ENCODE measurements around the gene SORBS1. TPM values are rescaled to one million over a fixed set of nuclear protein-coding genes. Genes with fewer than 3 reads are reported as not detected.

SORBS1 gene
- total and polyA plus RNA-seq, 2 of the 13 experiments (the other 11 are each of a cell fraction or from before 2014, with no cell fraction given): 16.8 to 39.8 TPM

DNA sequence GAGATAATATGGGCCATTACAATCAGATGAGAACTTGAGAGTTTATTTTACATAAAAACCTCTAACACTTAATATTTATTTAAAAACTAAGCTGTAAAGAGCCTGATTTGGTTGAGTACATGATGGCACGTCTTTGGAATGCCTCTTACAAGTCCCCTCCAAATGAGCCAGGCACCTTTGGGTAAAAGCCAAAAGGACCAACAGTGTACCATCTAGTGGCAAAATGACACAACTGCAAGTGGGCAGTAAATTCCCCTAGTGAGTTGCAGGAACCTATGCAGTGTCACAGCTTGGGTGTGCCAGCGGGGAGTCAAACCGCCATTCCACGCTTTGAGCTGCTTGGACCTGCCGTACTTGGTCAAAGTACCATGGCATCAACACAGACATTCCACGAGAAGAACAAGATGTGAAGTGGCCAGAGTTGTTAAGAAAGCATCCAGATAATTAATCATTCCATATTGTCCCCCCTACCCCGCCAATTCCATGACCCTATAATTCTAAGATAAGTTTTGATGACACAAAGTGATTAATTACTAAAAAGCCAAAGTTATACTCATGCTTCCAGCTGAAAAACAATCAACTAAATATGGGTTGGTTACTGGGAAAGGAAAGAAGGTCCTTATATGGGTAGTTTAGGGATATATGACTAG, 115.2 kb downstream of the SORBS1 start (continued):
- TF ChIP-seq ELK4 (CRISPR knock-in tag; IDR thresholded peaks at IDR 0.05; ENCODE audit: borderline replicate concordance) (no peak), SALL2 (CRISPR knock-in tag; IDR thresholded peaks at IDR 0.05) (no peak), ZNF20 (CRISPR knock-in tag; IDR thresholded peaks at IDR 0.05) (no peak), ZNF503 (CRISPR knock-in tag; IDR thresholded peaks at IDR 0.05) (no peak), TCF7L2 (IDR thresholded peaks at IDR 0.05; ENCODE audit: low read depth, low read length) (no peak), NONO (IDR thresholded peaks at IDR 0.05) (no peak), NONO (CRISPR knock-in tag; conservative IDR thresholded peaks at IDR 0.05) (no peak), TGIF2 (CRISPR knock-in tag; IDR thresholded peaks at IDR 0.05) (0 out of 2 replicates have a peak, but pooled peaks have one; percentile 19), SALL1 (CRISPR knock-in tag; IDR thresholded peaks at IDR 0.05) (0 out of 2 replicates have a peak, but pooled peaks have one; percentile 31), MAFK (conservative IDR thresholded peaks at IDR 0.05 in 1 of 2, IDR thresholded peaks at IDR 0.05 in 1 of 2; ENCODE audit: low read length in 2 of 2) (0 out of 4 replicates have a peak, but pooled peaks of 1 of the 2 experiments have one; percentile 6), PITX1 (CRISPR knock-in tag; IDR thresholded peaks at IDR 0.05) (peak; percentile 21; the same call in 1 of the 2 replicates), ATF1 (CRISPR knock-in tag; IDR thresholded peaks at IDR 0.05) (no peak), ASH2L (IDR thresholded peaks at IDR 0.05; ENCODE audit: insufficient read length, low read depth, low read length) (no peak), KAT2B (IDR thresholded peaks at IDR 0.05; ENCODE audit: borderline replicate concordance, low read depth, low read length) (no peak), ZNF44 (CRISPR knock-in tag; IDR thresholded peaks at IDR 0.05) (no peak), DZIP1 (CRISPR knock-in tag; IDR thresholded peaks at IDR 0.05) (no peak), ZBTB8A (CRISPR knock-in tag; IDR thresholded peaks at IDR 0.05; ENCODE audit: borderline replicate concordance, low read depth) (no peak)
- TF ChIP-seq, protein P1, sequence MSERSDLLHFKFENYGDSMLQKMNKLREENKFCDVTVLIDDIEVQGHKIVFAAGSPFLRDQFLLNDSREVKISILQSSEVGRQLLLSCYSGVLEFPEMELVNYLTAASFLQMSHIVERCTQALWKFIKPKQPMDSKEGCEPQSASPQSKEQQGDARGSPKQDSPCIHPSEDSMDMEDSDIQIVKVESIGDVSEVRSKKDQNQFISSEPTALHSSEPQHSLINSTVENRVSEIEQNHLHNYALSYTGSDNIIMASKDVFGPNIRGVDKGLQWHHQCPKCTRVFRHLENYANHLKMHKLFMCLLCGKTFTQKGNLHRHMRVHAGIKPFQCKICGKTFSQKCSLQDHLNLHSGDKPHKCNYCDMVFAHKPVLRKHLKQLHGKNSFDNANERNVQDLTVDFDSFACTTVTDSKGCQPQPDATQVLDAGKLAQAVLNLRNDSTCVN (CRISPR knock-in tag; IDR thresholded peaks at IDR 0.05; ENCODE audit: borderline replicate concordance): no peak
- TF ChIP-seq, protein P2, sequence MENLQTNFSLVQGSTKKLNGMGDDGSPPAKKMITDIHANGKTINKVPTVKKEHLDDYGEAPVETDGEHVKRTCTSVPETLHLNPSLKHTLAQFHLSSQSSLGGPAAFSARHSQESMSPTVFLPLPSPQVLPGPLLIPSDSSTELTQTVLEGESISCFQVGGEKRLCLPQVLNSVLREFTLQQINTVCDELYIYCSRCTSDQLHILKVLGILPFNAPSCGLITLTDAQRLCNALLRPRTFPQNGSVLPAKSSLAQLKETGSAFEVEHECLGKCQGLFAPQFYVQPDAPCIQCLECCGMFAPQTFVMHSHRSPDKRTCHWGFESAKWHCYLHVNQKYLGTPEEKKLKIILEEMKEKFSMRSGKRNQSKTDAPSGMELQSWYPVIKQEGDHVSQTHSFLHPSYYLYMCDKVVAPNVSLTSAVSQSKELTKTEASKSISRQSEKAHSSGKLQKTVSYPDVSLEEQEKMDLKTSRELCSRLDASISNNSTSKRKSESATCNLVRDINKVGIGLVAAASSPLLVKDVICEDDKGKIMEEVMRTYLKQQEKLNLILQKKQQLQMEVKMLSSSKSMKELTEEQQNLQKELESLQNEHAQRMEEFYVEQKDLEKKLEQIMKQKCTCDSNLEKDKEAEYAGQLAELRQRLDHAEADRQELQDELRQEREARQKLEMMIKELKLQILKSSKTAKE (CRISPR knock-in tag; IDR thresholded peaks at IDR 0.05; ENCODE audit: borderline replicate concordance): no peak
